ENCODE measurements around the gene RELL2. TPM values are rescaled to one million over a fixed set of nuclear protein-coding genes. Genes with fewer than 3 reads are reported as not detected.

The RELL2 gene
- total RNA-seq, 1 experiment from 2014 or later = 9.0 TPM

DNA sequence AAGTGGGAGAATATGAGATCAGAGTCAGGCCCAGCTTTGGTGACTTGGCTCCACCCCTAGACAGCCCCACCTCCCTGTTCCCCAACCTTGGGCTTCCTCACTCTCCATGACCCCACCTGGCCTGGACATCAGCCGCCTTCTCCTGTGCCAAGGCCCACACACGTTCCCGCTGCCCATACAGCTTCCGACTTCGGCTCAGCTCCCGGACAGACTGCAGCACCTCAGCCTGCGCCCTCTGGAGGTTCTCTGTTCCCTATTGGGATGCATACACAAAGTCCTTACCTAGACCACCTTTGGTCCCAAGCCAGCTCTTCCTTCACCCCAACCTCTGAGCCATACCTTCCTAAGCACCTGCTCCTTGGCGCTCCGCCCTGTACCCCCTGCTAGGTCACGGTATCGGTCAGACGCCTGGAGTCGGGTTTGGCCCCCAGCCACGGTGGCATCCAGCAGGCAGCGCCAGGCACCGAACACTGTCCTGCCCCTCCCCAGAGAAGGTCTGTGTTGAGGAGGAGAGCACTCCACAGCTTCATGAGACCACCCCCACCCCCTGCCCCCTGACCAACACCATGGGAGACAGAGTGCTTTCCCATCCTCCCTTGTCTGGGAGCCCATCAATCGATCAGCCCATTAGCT lies 12.4 kb downstream of the RELL2 start:
- DNase-seq (ENCODE audit: low read depth) = no peak

DNA sequence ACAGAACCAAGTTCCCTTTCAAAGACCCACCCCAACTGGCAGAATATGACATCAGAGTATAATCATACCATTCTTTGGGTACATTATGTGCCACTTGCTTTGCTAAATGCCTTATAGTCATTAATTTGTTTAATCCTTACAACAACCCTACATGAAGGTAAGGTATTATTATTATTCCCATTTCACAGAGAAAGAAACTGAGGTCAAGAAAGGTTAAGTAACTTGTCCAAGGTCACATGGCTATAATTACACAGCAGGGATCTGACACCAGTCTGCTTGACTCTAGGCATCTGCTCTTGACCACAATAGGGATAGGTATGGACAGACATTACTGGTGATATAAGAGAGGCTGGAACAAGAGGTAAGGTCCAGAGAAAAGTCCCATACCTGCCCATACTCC lies 13.2 kb downstream of the RELL2 start:
- no peak for DNase-seq (ENCODE audit: low read depth)

DNA sequence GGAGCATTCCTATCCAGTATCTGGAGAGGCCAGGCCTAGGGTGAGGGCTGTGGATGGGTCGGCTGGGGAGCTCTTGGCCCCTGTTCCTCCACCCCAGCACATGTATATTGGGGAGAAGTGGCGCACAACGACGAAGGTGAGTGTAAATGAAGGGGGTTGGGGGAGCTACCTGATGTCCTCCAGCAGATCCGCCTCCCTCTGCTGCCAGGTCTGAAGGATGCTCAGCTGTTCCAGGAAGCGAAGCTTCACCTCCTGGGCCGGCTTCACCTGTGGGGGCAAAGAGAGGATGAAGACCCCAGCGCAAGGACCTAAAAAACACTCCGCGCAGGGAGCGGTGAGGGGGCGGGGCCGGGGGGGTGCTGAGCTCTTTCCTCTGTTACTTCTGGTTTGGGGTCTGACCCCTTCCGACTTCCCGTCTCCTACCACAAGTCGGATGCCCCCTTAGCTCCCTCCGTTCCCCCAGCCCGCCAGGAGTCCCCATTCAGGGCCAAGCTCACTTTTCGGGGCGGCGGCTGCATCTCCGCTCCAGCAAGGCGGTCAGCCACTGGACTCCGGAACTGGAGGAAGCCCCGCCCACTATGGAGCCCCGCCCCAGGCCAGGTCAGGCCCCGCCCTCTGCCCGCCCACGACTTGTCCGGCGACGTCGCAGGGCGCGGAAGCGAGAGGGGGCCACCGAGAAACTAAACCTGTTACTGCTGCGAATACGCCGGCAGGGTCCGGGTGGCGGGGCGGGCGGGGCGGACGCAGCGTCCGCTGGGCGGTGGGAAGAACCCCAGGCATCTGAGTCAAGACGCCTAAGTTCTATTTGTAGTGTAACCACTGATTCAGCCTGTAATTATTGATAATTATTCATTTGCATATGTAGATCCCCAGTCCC lies 14.3 kb downstream of the RELL2 start, which contains the start of gene FCHSD1:
TSS of gene FCHSD1 (minus strand) at position 568 of the 877 bp plus-strand sequence. CDS start at position 518, 50 bp downstream.
- DNase-seq (ENCODE audit: low read depth) = peak; percentile 73

DNA sequence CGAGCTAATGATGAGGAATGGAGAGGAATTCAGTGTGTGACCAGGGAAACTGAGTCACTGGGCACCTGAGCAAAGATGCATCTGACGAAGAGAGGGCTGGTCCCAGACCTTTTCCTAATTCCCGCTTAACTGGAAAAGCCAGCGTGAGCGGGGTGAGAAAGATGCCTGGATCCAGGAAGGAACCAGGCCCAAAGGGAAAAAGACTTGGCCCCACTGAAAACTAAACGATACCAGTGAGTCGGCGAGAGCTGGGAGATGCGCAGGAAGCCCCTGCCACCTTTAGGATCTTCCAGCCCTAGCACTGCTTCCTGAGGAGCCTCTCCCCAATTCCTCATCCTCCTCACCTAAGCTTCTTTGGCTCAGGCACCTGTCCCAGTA lies 14.9 kb downstream of the RELL2 start:
- DNase-seq (ENCODE audit: low read depth) = no peak

DNA sequence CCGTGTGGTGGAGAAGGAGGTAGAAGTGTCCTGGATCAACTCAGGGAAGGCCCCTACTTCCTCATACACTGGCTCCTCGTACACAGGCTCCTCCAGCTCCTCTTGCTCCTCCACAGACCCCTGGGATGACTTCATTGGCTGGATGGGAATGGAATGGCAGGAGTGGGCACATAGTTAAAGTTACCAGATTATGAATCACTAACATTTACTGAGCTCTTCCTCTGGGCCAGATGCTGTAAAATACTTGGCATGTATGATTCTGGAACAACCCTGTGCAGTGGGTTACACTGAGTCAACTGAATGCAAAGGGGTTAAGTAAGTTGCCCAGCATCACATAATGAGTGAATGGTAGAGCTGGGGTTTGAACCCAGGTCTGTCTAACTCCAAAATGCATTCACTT lies 17.5 kb downstream of the RELL2 start:
- DNase-seq (ENCODE audit: low read depth) = peak; percentile 70

DNA sequence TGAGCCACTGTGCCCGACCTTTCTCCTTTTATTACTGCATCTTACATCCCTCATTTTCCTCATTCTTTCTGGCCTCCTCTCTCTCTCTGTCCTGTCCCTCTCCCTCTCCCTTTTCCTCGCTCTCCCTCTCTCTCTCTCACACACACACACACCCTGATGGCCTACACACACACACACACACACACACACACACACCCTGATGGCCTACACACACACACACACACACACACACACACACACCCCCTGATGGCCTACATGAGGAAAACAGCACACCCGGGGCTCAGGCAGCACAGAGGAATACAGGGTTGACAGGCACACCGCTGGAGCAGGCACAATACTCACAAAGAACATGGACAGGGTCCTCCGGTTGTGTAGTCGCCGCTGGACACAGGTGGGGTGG lies 18.2 kb downstream of the RELL2 start:
- DNase-seq (ENCODE audit: low read depth) = no peak

DNA sequence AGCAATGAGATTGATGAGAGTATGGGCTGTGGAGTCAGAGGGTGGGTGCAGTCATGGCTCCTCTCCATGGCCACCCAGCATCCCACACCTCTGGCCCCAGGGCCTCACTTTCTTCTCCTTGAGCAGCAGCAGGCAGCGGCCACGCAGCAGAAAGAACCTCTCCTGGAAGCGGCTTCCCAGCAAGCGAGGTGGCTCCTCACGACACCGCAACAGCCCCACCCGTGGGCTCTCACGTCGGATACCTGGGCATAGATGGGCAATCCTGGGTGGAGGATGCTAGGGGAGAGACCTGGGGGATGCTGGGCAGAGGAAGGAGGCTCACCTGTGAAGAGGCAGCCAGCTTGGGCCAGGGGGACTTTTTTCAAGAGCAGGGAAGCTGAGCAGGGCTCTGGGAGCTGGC lies 19.6 kb downstream of the RELL2 start:
- DNase-seq (ENCODE audit: low read depth) = no peak

DNA sequence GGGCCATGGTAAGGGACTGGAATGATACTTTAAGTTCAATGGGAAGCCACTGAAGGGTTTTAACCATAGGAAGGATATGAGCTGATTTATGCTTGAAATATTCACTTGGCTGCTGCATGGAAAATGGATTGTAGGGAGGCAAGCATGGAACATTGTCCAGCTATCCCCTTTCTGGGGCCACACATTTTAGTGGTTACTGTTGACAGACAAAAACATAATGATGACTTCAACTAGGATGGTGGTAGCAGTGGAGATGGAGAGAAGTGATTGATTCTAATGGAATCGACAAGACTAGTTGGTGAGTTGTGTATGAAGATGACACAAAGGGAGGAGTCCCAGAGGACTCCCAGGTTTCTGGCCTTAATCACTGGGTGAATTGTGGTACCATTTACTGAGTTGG lies 20.6 kb downstream of the RELL2 start:
- DNase-seq (ENCODE audit: low read depth) = no peak

DNA sequence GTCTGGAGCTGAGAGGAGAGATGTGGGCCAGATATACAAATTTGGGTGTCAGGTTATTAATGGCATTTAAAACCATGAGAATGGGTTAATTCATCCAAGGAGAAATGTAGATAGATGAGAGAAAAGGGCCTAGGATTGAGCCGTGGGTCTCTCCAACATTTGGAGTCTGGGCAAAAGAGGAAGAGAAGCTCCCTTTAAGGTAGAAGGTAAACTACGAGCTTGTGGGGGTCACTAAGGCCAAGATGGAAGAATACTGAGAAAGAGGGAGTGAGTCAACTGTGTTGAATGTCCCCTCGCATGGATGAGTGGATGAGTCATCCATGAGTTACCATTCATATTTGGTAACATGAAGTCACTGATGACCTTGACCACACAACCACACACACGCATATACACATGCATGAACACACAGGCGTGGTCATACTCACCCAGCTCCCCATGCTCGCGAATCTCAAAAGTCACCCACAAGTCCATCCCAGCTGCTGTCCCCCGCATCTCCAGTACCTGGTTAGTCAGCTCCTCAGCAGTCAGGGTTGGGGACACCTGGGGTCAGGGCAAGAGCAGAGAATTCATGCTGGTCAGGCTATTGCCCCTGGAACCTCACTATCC lies 21.2 kb downstream of the RELL2 start:
- peak; percentile 95 for DNase-seq (ENCODE audit: low read depth)

DNA sequence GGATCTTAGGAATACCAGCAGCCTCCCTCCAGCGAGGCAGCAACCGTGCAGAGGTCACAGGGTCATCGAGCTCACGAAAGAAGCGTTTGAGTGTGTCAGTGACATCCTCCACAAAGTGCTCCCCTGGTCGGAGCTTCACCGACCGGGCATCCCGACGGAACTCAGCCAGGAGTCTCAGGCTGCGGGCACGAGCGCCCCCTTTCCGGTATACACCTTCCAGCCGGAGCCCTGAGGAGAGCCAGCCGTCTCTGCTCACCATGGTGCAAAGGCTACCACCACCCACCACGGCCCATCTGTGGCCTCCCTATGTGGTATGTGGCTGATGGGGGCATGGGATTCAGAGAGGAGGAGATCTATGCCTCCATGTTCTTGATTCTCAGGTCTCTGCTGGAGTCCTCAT lies 25.2 kb downstream of the RELL2 start:
- no peak for DNase-seq (ENCODE audit: low read depth)

DNA sequence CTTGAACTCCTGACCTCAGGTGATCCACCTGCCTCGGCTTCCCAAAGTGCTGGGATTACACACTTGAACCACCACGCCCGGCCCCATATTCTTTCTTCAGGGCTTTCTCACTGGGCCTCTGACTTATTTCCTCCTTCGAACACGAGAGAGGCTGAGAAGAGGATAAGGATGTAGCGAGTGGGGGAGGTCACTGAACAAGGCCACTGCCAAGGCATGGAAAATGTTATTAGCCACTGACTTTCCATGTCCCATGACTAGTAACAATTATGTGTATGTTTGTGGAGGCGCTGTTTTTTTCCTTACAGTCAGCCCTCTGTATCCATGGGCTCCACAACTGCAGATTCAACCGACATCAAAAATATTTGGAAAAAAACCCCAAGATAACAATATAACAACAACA lies 26.7 kb downstream of the RELL2 start:
- no peak for DNase-seq (ENCODE audit: low read depth)

DNA sequence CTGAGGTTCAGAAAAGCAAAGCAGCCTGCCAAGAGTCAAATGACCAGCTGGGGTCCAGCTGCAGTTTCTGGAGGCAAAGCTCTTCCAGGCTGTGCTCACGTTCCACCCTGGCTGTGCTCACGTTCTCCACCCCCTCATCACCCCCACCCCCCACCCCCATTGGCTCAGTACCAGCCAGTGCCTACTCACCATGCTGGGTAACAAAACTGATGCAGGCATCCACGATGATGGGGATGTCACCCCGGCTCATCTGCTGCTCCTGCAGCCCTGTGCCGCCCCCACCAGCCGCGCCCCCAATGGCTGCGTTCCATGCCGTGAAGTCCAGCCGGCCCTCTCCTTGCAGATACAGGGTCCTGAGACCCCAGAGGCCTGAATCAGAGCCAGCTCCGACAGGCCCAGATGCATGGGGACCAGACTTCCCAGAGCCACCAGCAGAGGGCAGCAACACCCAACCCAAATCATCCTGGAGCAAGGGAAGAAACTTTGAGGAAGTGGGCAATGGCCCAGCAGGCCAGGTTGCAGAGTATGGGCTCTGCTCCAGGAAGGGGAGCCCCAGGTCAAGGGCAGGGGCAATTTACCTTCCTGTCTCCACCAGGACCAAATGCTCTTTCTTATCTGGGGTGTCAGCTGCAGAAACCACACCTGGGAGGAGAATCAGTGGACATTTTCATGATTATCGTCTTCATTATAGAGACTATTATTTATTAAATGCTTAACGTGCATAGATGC lies 28.1 kb downstream of the RELL2 start:
- peak; percentile 65 for DNase-seq (ENCODE audit: low read depth)

DNA sequence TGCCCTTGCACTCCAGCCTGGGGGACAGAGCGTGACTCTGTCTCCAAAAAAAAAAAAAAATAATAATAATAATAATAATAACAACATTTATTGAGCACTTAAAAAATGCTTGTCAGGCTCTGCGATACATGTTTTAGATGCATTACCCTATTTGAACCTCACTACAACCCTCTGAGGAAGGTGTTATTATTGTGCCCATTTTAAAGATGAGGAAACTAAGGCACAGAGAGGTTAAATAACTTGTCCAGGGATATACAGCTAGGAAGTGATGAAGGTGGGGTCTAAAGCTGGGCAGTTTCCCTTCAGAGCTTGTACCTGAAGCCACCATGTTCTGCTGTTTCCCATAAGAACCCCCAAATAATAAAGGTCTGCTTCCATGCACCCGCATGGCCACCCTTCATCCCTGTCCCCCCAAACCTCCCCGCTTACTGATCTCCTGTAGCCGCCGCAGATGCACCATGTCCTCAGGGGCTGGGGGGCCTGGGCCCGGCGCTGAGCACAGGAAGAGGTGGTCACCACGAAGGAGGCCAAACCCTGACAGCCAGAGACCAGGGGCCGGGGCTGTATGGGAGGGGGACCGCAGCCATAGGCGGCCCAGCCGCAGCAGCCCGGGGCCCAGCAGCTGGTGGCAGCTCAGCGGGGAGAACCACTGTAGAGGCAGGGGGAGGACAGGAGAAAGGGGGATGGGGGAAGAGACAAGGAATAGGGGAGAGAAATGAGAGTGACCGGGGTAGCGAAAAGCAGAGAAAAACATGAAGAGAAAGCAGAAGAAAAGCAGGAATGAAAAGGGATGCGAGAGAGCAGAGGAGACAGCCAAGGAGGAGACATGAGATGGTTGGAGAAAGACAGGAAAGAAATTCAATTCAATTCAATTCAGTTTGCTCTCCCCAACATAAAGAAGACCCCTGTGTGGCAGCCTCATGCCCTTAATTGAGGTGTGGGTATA lies 29.5 kb downstream of the RELL2 start:
- no peak for DNase-seq (ENCODE audit: low read depth)

DNA sequence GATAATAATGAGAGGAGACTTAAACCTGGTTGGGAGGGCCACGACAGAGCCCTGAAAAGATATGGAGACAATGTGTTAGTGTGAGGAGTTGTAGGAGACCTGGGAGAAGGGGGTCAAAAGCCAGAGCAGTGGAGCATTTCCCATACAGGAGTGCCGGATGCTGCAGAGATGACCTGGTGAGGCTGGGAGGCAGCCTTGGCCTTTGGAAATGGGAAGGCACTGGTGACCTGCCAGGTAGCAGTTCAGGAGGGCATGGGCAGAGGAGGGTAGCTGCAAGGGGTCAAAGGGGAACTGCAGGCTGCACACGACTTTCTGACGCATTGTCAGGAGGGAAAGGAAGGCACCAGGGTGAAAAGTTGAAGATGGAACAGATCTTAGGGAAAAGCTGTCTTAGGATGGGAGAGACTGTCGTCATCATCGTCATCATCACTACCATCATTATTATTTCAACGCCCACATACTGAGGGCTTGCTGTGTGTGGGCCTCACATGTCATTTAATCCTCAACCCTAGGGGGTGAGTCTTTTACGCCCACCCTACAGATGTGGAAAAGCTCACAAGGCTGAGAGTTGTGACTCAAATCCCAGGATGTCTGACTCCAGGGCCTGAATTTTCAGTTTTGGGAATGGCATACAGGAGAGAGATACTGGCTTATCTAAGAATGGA lies 31.9 kb downstream of the RELL2 start:
- no peak for DNase-seq (ENCODE audit: low read depth)

DNA sequence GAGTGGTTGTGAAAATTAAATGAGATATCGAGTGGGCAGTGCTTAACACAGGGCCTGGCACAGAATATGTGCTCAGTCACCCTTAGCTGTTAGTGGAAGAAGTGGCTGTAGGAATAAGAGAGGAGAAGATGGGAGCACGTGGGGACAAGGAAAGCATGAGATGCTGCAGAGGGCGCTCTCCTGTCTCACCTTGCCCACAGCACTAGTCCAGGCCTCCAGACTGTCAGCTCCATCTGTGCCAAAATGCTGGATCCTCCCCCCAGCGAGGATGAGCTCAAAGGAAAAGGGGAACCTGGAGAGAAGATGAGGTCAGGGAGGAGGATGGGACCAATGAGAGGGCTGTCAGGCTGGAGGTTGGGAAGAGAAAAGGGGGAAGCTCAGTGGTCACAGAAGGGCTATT lies 32.7 kb downstream of the RELL2 start:
- no peak for DNase-seq (ENCODE audit: low read depth)

DNA sequence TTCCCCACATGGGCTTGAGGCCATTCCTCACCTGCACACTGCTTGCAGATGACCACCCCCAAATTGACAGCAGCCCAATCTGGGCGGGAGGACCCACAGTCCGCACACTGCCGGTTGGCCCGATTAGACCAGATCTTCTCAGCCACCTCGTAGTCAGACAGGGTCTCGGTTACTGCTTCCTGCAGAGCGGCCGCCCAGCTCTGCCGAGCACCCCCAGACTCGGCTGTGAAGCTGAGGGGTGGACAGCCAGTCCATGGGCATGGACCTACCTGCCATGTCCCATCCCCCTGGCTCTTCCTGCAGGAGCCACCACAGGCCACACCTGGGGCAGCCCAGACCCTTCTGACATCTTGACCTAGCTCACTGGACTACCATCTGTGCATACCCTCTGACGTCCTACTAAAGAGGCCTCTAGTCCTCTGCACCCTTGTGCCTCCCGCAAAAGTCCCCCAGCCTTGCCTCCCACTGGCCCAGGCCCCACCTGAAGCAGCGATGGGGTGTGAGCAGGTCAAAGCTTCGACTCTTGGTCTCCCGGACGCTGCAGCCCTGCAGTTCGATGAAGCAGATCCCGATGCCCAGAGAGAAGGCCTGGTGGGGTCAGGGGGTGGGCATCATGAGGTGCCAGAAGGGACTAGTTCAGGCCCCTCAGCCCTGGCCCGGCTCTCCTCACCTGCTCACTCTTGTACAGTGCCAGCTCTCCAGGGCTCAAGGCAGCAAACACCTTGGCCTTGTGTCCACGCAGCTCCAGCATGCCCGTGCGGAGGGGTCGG lies 35.5 kb downstream of the RELL2 start:
- no peak for DNase-seq (ENCODE audit: low read depth)

DNA sequence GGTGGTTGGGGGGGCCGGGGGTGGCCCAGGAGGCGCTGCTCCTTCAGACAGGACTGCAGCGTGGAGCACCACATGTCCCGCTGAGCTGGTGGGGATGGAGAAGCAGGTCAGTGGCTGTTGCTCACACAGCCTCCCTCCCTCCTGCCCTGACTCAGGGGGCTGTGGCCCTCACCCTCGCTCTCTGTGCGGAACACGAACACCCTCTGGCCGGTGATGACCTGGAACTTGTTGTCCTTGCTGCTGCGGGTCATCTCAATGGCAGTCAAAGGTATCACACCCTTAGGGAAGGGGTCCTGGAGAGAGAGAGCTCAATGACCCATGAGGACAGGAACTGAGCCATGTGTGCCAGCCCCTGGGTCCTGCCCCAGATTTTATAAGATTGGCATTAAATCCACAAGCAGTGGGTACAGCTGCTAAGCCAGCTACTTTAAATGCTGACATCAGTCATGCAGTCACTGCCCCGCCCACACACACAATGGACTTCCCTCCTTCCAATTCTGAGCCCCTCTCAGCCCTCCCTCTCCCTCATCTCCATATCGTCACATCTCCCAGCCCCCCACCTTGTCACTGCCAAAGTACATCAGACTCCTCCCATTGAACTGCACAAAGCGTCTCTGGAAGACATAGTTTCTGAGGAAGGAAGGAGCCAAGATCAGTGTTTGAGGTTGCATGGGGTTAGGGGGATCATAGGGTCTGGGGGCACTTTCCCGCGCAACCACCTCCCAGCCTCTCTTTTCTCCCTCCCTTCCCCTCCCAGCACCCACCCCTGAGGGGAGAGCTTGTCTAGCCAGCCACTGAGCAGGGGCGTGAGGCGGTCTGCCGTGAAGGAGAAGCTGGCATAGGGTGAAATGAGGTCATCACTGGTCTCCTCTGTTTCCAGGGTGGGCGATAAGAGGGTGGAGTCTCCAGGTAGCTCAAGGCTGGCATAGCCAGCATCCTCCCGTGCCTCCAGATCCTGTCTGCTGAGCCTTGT lies 36.3 kb downstream of the RELL2 start:
- DNase-seq (ENCODE audit: low read depth) = no peak

DNA sequence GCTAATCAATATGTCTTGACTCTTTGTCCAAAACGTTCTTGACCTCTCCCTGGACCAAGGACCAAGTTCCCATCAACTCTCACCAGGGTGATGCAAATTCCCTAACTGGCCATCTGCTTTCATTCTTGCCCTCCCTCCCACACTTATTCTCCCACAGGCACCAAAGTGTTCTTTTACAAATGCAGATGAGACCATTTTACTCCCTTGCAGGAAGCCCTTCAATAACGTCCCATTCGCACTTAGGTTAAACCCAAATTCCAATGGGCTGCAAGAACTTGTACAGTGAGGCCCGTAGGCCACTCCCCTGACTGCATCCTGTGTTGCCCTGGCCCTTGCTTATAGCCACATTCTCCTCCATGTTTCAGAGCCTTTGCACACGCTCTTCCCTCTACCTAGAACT lies 38.0 kb downstream of the RELL2 start:
- no peak for DNase-seq (ENCODE audit: low read depth)

DNA sequence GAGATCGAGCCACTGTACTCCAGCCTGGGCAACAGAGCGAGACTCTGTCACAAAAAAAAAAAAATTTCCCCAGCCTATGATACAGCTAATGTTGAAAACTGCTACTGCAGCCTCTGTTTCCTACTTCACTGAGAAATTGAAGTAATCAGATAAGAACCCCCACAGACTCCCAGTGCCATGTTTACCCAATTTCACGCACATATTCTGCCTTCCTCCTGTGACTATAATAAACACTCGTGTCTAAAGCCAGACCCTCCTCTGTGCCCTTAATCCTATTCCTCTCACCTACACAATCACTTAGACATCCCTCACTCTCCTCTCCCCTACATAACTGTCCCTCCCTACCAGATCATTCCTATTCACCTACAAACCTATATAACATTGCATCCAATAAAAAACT lies 38.9 kb downstream of the RELL2 start:
- DNase-seq (ENCODE audit: low read depth) = no peak
